Type B pancreatic cell (in vitro differentiated cells): ENCODE results near the gene MKKS. TPM values are rescaled to one million over a fixed set of nuclear protein-coding genes. Genes with fewer than 3 reads are reported as not detected.

ENCODE experiments used
- DNase-seq: peaks from one replicate; pipeline ENCODE4 v3.0.0; 2021; ENCODE audit warnings: mixed read lengths; ENCODE audit not compliant: unreplicated experiment; ENCODE audit errors: extremely low spot score
- H3K27ac Mint-ChIP-seq: 2 replicates; pipeline ENCODE4 v1.8.0; 2021; ENCODE audit warnings: mild to moderate bottlenecking, mixed read lengths
- H3K27me3 Mint-ChIP-seq: 2 replicates; pipeline ENCODE4 v1.8.0; 2021; ENCODE audit warnings: mixed read lengths
- H3K36me3 Mint-ChIP-seq: 2 replicates; pipeline ENCODE4 v1.8.0; 2021; ENCODE audit warnings: mixed read lengths
- H3K4me1 Mint-ChIP-seq: one replicate; pipeline ENCODE4 v1.8.0; 2021; ENCODE audit warnings: mixed read lengths; ENCODE audit not compliant: unreplicated experiment
- H3K4me3 Mint-ChIP-seq: 2 replicates; pipeline ENCODE4 v1.8.0; 2021; ENCODE audit warnings: mild to moderate bottlenecking, mixed read lengths
- H3K9me3 Mint-ChIP-seq: 2 replicates; pipeline ENCODE4 v1.8.0; 2021; ENCODE audit warnings: mixed read lengths
- total RNA-seq: library from RNA; stranded (reverse); gene quantifications from 2 replicates; pipeline ENCODE4 v1.2.1, GENCODE V29; 2021; ENCODE audit warnings: low replicate concordance
- TF ChIP-seq, protein P1 (sequence below): fragments of 200-600 bp; sonication (generic); conservative IDR thresholded peaks from 2 replicates; pipeline ENCODE4 v1.5.0; 2021; ENCODE audit warnings: antibody characterized with exemption, mild to moderate bottlenecking

Gene MKKS
- total RNA-seq, 1 donor from 2014 or later = 19.9 TPM

DNA sequence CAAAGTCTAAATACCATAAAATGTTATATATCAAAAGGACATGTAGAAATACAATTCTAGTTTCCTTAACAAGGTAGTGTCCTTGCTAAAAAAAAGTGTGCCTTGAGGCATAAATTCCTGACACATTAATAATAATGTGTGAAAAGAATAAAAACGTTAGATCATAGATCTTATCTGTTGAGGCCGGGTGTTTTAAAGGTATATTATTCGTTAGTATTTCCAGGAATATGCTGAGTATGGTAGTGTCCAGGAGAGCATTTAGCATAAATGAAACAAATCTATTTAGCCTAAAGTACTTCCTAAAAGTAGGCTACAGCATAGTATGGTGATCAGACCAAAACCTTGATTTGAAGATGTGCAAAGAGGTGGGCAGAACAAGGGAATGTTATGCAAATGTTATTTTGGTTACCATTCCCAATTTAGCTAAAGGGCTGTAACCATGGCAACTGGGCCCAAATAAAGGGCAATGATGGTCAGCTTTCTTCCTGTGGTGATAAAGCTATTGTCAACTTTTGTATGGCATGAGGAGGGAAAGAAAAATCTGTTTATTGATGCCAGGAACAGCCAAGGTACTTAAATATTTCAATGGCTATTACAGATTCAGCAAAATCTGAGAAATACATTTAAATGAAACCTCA, 18.9 kb downstream of the MKKS start:
- Mint-ChIP-seq H3K4me1 (peaks cover under 1% of the 10 kb centered on the region), H3K27ac (no peak overlapping the region), H3K27me3 (no peaks in the 10 kb centered on the region), H3K9me3 (no peaks in the 10 kb centered on the region), H3K36me3 (peaks cover 27% of the 10 kb centered on the region), H3K4me3 (no peak overlapping the region)
- DNase-seq = no peak
- TF ChIP-seq, protein P1, sequence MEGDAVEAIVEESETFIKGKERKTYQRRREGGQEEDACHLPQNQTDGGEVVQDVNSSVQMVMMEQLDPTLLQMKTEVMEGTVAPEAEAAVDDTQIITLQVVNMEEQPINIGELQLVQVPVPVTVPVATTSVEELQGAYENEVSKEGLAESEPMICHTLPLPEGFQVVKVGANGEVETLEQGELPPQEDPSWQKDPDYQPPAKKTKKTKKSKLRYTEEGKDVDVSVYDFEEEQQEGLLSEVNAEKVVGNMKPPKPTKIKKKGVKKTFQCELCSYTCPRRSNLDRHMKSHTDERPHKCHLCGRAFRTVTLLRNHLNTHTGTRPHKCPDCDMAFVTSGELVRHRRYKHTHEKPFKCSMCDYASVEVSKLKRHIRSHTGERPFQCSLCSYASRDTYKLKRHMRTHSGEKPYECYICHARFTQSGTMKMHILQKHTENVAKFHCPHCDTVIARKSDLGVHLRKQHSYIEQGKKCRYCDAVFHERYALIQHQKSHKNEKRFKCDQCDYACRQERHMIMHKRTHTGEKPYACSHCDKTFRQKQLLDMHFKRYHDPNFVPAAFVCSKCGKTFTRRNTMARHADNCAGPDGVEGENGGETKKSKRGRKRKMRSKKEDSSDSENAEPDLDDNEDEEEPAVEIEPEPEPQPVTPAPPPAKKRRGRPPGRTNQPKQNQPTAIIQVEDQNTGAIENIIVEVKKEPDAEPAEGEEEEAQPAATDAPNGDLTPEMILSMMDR = no peak

DNA sequence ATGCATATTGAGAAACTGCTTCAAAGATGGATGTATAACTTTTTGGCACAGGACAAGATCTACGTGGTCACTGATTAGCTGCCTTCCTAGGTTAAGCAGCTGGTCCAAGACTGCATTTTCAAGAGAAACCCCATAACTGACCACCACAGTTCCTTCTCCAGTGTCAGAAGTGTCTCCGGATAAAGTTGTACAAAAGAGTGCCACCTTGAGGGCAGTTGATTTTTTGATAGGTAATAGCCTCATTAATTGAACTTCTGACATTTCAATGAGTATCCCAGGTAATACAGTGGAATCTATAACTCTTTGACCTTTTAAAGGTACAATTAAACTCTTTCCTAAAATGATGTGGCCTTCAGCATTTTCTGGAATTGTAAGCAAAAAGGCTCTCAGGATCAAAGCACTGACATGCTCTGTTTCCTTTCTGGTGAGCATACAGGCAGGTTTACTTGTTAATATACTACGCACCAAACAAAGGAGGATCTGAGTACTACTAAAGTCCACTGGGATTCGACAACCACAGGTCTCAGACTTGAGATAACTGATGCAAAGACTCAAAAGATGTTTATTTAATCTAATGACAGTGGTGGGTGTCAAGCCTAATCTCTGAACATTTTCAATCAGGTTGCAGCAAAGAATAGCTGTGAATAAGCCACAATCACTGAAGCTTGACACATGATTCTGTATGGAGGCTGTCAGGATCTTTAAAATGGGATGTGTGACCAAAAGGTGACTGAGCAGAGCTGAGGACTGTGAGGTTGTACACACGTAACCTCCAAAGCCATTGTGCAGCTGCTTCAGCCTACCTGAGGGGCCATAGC, 21.2 kb downstream of the MKKS start:
- Mint-ChIP-seq H3K27me3 (no peaks in the 10 kb centered on the region), H3K27ac (no peak overlapping the region), H3K4me1 (no peaks in the 10 kb centered on the region), H3K9me3 (no peaks in the 10 kb centered on the region), H3K36me3 (peaks cover 28% of the 10 kb centered on the region), H3K4me3 (no peak overlapping the region)
- no peak for DNase-seq
- TF ChIP-seq, protein P1 = peak; percentile 20

DNA sequence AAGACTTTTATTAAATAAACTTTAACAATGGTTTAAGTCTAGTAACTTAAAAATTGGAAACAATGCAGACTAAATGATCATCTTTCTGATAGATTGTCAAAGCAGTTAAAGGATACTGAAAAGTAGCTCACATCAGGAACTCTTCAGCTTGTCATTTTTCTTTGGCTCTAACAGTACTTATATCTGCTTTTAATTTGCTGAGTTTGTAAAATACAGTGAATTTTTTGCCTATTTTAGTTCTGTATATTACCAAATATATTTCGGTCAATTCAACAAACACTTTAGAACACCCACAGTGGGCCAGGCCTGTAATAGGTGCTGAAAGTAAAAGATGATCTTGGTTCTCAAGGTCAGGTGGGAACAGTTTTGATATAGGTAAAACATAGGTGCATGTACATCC, 22.3 kb downstream of the MKKS start:
- TF ChIP-seq, protein P1 = no peak
- Mint-ChIP-seq H3K36me3 (peaks cover 23% of the 10 kb centered on the region), H3K27ac (no peak overlapping the region), H3K9me3 (no peaks in the 10 kb centered on the region), H3K27me3 (no peaks in the 10 kb centered on the region), H3K4me3 (no peak overlapping the region), H3K4me1 (no peaks in the 10 kb centered on the region)
- no peak for DNase-seq

DNA sequence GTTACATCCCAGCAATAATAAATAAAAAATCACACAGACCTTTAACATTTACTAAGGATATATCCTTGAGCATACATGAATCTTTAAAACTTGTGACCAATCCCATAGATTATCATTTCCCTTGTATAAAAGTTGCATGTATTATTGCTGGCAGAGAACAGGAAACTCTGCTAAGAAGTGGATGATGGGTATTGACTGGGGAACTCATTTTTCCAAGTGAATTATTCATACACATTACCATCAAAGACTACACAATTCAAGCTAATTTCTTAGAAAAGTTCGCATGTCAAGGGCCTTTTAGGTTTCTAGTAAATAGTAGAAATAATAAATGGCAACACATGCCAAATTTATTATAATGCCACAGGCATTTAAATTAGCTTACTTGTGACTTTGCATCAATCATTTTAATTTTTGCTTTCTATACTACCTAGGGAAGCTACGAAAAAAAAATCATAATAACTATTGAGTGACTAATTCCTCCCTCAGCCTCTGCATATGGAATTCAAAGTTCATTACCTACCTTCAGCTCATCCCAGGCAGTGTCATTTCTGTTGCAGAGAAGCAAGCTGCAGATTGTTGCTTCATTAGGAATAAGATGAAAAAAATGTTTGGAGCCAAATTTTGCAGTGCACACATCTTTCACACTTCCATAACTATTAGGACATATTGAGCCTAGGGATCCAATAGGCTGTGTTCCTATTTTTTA, 25.8 kb downstream of the MKKS start:
- no peaks in the 10 kb centered on the region for H3K27me3 Mint-ChIP-seq
- no peak overlapping the region for H3K27ac Mint-ChIP-seq
- H3K4me3 Mint-ChIP-seq = no peak overlapping the region
- H3K36me3 Mint-ChIP-seq = peaks cover 17% of the 10 kb centered on the region
- H3K4me1 Mint-ChIP-seq = no peaks in the 10 kb centered on the region
- no peak for DNase-seq
- H3K9me3 Mint-ChIP-seq = no peaks in the 10 kb centered on the region
- TF ChIP-seq, protein P1 = no peak

DNA sequence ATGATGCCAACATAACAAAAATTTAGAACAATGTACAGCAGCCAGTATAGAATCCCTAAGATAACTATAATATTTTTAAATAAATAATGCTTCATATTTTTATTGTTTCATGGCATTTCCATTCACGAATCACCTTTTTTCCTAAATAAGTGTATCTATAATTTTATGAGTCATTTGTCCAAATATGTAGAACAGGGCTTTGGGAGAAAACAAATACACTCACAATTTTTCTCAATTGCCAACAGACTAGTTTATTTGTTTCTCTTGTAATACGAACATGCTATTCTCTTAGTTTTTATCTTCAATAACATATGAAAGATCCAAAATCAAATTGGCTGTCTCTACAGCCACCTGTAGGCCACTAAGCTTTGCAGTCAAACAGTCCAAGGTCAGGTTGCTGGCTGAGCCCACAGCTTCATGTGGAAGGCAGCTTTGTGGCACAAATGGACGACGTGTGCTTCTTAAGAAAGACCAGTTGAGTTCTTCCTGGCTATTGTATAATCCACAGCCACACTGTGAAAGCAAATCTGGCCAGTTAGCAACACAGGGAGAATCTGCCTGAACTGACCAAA, 29.0 kb downstream of the MKKS start:
- H3K9me3 Mint-ChIP-seq = no peaks in the 10 kb centered on the region
- H3K4me3 Mint-ChIP-seq = no peak overlapping the region
- H3K27ac Mint-ChIP-seq = no peak overlapping the region
- H3K4me1 Mint-ChIP-seq = no peaks in the 10 kb centered on the region
- H3K27me3 Mint-ChIP-seq = no peaks in the 10 kb centered on the region
- peaks cover 3% of the 10 kb centered on the region for H3K36me3 Mint-ChIP-seq
- no peak for DNase-seq
- TF ChIP-seq, protein P1 = no peak
